LoVo (cell line): ENCODE measurements around the gene LRRTM2.
"Not testable (repeated sequence)": the region's sequence is repeated elsewhere in the genome, so short reads cannot be mapped to it uniquely, and the experiment has no call there.

Source experiments
- DNase-seq: peaks from one replicate; pipeline ENCODE4 v3.0.0-alpha.2; 2016; ENCODE audit warnings: low spot score

The LRRTM2 gene

GRCh38 chr5:138834853-138835252 lies 40.3 kb downstream of the LRRTM2 start:
- DNase-seq = not testable (repeated sequence)

GRCh38 chr5:138833726-138834480 lies 41.2 kb downstream of the LRRTM2 start:
- no peak for DNase-seq

GRCh38 chr5:138833080-138833479 lies 42.1 kb downstream of the LRRTM2 start:
- DNase-seq = no peak

- DNase-seq = no peak
These were observed 42.9 kb downstream of the LRRTM2 start for GRCh38 chr5:138832218-138832617.

GRCh38 chr5:138831703-138832102 lies 43.4 kb downstream of the LRRTM2 start:
- no peak for DNase-seq

- no peak for DNase-seq
These were observed 45.8 kb downstream of the LRRTM2 start for GRCh38 chr5:138829341-138829740.

- DNase-seq = no peak
These were observed 46.6 kb downstream of the LRRTM2 start for GRCh38 chr5:138828556-138828955.

GRCh38 chr5:138824924-138825863 lies 49.9 kb downstream of the LRRTM2 start:
- DNase-seq = no peak

GRCh38 chr5:138824516-138824915 lies 50.6 kb downstream of the LRRTM2 start:
- no peak for DNase-seq

- DNase-seq = no peak
These were observed 54.4 kb downstream of the LRRTM2 start for GRCh38 chr5:138820695-138821094.

GRCh38 chr5:138819081-138819480 lies 56.1 kb downstream of the LRRTM2 start:
- DNase-seq = no peak
